ENCODE data around the gene PLD2. TPM values are rescaled to one million over a fixed set of nuclear protein-coding genes. Genes with fewer than 3 reads are reported as not detected.
A peak's percentile ranks its signal among the peaks of the same experiment; 100 is the strongest.

Gene PLD2
- total RNA-seq, 1 experiment from 2014 or later: 24.3 TPM

DNA sequence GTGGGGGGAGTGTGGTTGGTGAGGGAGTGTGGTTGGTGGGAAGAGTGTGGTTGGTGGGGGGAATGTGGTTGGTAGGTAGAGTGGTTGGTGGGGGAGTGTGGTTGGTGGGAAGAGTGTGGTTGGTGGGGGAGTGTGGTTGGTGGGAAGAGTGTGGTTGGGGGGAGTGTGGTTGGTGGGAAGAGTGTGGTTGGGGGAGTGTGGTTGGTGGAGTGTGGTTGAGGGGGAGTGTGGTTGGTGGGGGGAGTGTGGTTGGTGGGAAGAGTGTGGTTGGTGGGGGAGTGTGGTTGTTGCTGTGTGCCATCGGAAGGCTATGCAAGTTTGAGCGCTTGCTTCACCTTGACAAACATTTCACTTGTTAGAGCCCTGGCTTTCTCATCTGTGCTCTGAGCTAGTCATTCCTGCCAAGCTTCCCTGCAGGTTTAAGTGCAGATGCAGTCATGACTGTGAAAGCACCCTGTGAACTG, 46.3 kb downstream of the PLD2 start:
- peaks cover 15% of the 10 kb centered on the region for H3F3A ChIP-seq (ENCODE audit: low read length, unreplicated experiment)
- TF ChIP-seq, protein P1, sequence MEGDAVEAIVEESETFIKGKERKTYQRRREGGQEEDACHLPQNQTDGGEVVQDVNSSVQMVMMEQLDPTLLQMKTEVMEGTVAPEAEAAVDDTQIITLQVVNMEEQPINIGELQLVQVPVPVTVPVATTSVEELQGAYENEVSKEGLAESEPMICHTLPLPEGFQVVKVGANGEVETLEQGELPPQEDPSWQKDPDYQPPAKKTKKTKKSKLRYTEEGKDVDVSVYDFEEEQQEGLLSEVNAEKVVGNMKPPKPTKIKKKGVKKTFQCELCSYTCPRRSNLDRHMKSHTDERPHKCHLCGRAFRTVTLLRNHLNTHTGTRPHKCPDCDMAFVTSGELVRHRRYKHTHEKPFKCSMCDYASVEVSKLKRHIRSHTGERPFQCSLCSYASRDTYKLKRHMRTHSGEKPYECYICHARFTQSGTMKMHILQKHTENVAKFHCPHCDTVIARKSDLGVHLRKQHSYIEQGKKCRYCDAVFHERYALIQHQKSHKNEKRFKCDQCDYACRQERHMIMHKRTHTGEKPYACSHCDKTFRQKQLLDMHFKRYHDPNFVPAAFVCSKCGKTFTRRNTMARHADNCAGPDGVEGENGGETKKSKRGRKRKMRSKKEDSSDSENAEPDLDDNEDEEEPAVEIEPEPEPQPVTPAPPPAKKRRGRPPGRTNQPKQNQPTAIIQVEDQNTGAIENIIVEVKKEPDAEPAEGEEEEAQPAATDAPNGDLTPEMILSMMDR (conservative IDR thresholded peaks at IDR 0.05; ENCODE audit: low read depth, low read length): no peak
- TF ChIP-seq EZH2 (IDR thresholded peaks at IDR 0.05; ENCODE audit: low read length, unreplicated experiment) (no peak), EZH2phosphoT487 (IDR thresholded peaks at IDR 0.05; ENCODE audit: borderline replicate concordance, low read length) (no peak)
- ChIA-PET CTCF (no interaction called here), POLR2A (ENCODE audit: unreplicated experiment) (no interaction called here)
- H3K4me3 ChIP-seq (ENCODE audit: low read length): no peak overlapping the region
- BruUV-seq (replicated peaks): no TSS peak
- no peaks in the 10 kb centered on the region for H3K27me3 ChIP-seq (ENCODE audit: low read length)
- H3K36me3 ChIP-seq (ENCODE audit: low read depth, low read length): no peaks in the 10 kb centered on the region
- H3K79me2 ChIP-seq (ENCODE audit: low read length): peaks cover 59% of the 10 kb centered on the region
- H3K9me2 ChIP-seq (replicated peaks; ENCODE audit: low read length): no peaks in the 10 kb centered on the region
- H4K20me1 ChIP-seq (ENCODE audit: low read length): no peaks in the 10 kb centered on the region
- H3K9ac ChIP-seq (ENCODE audit: low read length): no peak overlapping the region
- no peak overlapping the region for H2AFZ ChIP-seq (ENCODE audit: low read length)
- no peak overlapping the region for H3K4me2 ChIP-seq (ENCODE audit: low read length)
- no peak for DNase-seq
- ATAC-seq: no peak
- peaks cover 49% of the 10 kb centered on the region for H3K4me1 ChIP-seq (ENCODE audit: insufficient read depth, low read length)
- H3K9me3 ChIP-seq (ENCODE audit: low read length): no peaks in the 10 kb centered on the region
- intact Hi-C loops (cut with micrococcal nuclease): no loop called here
- H3K27ac ChIP-seq (ENCODE audit: low read length): no peak overlapping the region

DNA sequence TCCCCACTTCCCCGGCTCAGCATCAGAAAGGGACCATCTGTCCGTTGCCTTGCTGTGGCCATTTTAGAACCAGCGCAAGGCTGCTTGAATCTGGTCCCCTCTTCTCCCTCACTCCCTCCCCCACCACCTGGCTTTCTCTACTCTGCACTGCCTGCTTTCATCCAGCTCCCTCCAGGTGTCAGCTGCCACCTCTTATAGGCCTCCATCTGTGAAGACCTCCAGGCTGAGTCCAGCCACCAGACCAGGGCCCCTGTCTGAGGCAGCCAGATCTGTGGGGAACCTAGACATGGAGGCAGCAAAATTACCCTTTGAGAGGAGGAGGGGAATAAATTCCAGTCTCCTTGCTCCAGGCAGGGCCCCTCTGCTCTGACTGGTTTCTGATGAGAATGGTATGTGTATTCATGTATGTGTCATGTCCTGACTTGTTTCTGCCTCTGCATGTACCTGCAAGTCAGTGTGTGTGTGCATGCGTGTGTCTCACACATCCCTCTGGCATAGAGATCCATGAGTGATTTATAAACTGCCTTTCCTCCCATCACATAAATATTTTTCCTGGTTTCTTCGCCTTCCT, 47.2 kb downstream of the PLD2 start:
- BruUV-seq (replicated peaks): no TSS peak
- Histone ChIP-seq H3K9me2 (replicated peaks; ENCODE audit: low read length) (no peaks in the 10 kb centered on the region), H3K27me3 (ENCODE audit: low read length) (no peaks in the 10 kb centered on the region), H3K36me3 (ENCODE audit: low read depth, low read length) (no peaks in the 10 kb centered on the region), H3K9me3 (ENCODE audit: low read length) (no peaks in the 10 kb centered on the region), H3K9ac (ENCODE audit: low read length) (no peak overlapping the region), H3K4me2 (ENCODE audit: low read length) (no peak overlapping the region), H3K4me1 (ENCODE audit: insufficient read depth, low read length) (peaks cover 47% of the 10 kb centered on the region), H3F3A (ENCODE audit: low read length, unreplicated experiment) (peaks cover 15% of the 10 kb centered on the region), H3K27ac (ENCODE audit: low read length) (no peak overlapping the region), H3K4me3 (ENCODE audit: low read length) (no peak overlapping the region), H4K20me1 (ENCODE audit: low read length) (no peaks in the 10 kb centered on the region), H3K79me2 (ENCODE audit: low read length) (peaks cover 61% of the 10 kb centered on the region), H2AFZ (ENCODE audit: low read length) (no peak overlapping the region)
- no peak for ATAC-seq
- peak; percentile 5 for DNase-seq
- POLR2A ChIA-PET (ENCODE audit: unreplicated experiment): no interaction called here
- CTCF ChIA-PET: no interaction called here
- intact Hi-C loops (cut with micrococcal nuclease): no loop called here
- TF ChIP-seq EZH2phosphoT487 (IDR thresholded peaks at IDR 0.05; ENCODE audit: borderline replicate concordance, low read length) (no peak), EZH2 (IDR thresholded peaks at IDR 0.05; ENCODE audit: low read length, unreplicated experiment) (no peak)
- TF ChIP-seq, protein P1 (conservative IDR thresholded peaks at IDR 0.05; ENCODE audit: low read depth, low read length): no peak

DNA sequence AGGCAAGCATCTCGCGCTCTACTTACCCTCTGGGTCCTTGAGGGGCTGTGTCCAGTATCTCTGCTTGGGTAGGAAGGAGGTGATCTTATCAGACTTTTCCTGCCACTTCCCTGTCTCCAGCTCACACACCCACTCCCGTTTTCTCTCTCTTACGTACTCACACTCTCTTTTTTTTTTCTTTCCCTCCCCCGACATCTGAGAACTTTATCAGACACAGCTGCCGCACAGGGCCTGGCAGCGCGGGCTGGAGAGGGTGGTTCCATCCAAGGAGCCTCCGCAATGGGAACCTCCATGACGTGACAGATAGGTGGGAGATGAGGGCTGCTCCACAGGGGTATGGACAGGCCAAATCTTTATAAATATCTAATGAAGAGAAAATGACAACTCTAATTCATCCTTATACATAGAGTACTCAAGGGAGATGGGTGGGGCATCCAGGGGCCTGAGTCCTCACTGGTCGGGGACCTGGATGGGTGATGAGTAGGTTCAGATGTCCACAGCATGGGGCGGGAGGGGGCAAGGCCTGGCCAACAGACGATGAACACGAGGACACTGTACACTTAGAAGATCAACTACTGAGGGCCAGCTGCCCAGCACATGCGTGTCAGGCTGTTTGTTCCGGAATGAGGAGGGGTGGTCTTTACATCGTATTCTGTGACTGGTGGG, 49.5 kb downstream of the PLD2 start:
- Histone ChIP-seq H3F3A (ENCODE audit: low read length, unreplicated experiment) (peaks cover 6% of the 10 kb centered on the region), H3K9me2 (replicated peaks; ENCODE audit: low read length) (no peaks in the 10 kb centered on the region), H4K20me1 (ENCODE audit: low read length) (no peaks in the 10 kb centered on the region), H3K9me3 (ENCODE audit: low read length) (no peaks in the 10 kb centered on the region), H3K36me3 (ENCODE audit: low read depth, low read length) (peaks cover 6% of the 10 kb centered on the region; the same call in 1 of the 2 replicates), H3K4me3 (ENCODE audit: low read length) (no peak overlapping the region), H3K4me1 (ENCODE audit: insufficient read depth, low read length) (peaks cover 27% of the 10 kb centered on the region), H3K4me2 (ENCODE audit: low read length) (no peak overlapping the region), H3K27ac (ENCODE audit: low read length) (no peak overlapping the region), H3K27me3 (ENCODE audit: low read length) (no peaks in the 10 kb centered on the region), H2AFZ (ENCODE audit: low read length) (no peak overlapping the region), H3K9ac (ENCODE audit: low read length) (no peak overlapping the region), H3K79me2 (ENCODE audit: low read length) (peaks cover 63% of the 10 kb centered on the region)
- CTCF ChIA-PET: no interaction called here
- no peak for ATAC-seq
- TF ChIP-seq, protein P1 (conservative IDR thresholded peaks at IDR 0.05; ENCODE audit: low read depth, low read length): no peak
- TF ChIP-seq EZH2phosphoT487 (IDR thresholded peaks at IDR 0.05; ENCODE audit: borderline replicate concordance, low read length) (no peak), EZH2 (IDR thresholded peaks at IDR 0.05; ENCODE audit: low read length, unreplicated experiment) (no peak)
- intact Hi-C loops (cut with micrococcal nuclease): no loop called here
- POLR2A ChIA-PET (ENCODE audit: unreplicated experiment): no interaction called here
- no peak for DNase-seq
- BruUV-seq (replicated peaks): no TSS peak
